Fibroblast of skin of left quadriceps (primary cell): ENCODE measurements around the gene P4HTM.
"Not testable (repeated sequence)": the region's sequence is repeated elsewhere in the genome, so short reads cannot be mapped to it uniquely, and the experiment has no call there.

Experiments used
- DNase-seq, 2 experiments: peaks; one replicate each; pipeline ENCODE4 v3.0.0-alpha.2; 2013; ENCODE audit warnings: low read depth in 2 of 2

P4HTM gene

DNA sequence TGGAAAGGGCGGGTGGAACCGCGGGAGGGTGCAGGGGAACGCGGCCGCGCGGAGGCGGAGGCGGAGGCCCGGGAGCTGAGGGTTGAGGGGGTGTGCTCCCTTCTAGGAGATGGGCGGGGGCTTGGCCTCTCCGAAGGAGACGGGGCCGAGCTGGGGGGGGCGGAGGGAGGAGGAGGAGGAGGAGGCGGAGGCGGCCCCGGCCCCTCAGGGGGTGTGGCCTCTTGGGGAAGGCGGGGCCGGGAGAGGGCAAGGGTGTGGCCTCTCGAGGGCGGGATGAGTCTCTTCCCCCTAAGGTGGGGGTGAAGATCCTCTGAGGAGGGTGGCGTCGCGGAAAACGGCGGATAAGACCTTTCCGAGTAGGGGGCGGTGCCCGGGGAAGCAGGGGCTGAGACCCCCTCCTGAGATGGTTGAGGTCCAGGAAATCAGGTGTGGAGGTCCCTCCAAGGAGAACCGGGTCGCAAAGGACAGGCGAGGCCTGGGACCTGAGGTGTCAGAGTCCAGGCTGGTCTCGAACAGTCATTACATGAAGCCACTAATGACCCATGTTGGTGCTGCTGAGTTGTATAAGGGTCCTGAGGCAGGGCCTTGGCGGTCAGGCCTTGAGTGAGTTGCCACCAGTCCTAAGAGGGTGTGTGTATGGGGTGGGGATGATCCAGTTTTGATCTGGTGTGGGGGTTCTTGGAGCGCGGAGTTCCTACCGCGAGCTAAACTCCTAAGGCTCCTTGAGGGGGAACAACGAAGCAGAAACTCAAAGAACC lies 17.9 kb downstream of the P4HTM start:
- DNase-seq, result peak; percentile 81 to 82

GRCh38 chr3:49008627-49009026 lies 18.6 kb downstream of the P4HTM start:
- DNase-seq, result not testable (repeated sequence)

DNA sequence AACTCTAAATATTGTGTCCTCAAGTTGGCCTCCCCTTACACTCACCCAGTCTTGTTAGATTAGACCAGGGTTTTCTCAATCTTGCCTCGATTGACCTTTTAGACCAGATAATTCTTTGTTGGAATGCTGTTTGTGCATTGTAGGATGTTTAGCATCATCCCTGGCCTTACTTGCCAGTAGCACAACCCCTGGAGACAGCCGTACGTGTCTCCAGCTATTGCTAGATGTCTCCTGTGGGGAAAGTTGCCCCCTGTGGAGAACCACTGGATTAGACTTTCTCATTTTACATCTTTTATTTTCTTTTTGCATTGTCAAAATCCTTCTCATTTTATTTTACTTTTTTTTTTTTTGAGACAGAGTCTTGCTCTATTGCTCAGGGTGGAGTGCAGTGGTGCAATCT lies 19.4 kb downstream of the P4HTM start:
- no peak for DNase-seq

GRCh38 chr3:49012441-49013017 lies 22.5 kb downstream of the P4HTM start:
- no peak for DNase-seq

GRCh38 chr3:49013113-49013737 lies 23.2 kb downstream of the P4HTM start:
- DNase-seq, result no peak

- no peak for DNase-seq
Observed at GRCh38 chr3:49013738-49014660, 24.0 kb downstream of the P4HTM start.

DNA sequence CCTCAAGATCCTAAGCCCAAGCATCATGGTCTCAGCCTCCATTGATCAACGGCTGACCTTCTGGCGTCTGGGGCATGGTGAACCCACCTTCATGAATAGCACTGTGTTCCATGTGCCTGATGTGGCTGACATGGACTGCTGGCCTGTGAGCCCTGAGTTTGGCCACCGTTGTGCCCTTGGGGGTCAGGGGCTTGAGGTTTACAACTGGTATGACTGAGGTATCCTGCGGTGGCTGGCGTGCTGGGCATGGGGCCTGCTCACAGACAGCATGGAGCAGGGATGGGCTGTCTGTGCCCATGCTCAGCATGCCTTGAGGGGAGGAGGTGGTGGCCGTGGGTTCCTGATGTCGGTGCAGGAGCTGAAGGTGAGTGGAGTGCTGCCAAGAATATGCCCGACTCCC lies 25.0 kb downstream of the P4HTM start:
- no peak for DNase-seq

- no peak for DNase-seq
Observed at GRCh38 chr3:49015765-49016164, 25.7 kb downstream of the P4HTM start.

DNA sequence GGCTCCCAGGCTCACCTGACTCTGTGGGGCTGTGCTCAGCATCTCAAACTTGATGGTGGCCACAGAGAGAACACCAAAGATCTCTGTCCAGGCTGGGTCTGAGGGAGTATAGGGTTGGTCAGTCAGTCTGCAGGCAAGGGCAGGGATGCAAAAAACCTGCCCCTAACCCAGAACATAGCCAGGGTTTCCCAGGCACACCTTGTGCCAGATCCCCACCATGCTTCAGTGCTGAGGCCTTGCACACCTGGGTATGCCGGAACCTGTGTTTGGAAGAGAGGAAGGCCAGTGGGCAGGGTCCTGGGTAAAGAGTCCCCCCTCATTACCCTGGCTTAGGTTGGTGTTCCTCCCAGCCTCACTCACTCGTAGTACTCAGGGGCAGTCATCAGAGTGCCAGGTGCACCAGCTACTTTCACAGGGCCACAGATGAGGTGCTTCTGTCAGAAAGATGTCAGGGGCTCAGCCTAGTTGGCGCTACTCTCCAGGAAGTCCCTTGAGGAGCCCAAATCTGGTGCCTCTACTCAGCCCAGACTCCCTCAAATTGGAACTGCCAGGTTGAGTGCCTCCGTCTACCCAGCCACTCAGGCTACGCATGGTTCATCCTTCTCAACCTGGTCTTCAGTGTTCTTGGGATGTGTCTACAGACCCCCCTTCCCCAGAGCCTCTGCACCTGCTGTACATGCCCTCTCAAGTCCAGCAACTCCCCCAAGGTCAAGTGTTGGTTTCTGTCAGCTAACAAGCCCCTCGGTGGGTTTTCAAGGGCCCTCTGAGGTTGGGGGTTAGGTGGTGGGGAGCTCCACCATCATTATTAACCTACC lies 26.6 kb downstream of the P4HTM start:
- DNase-seq, result no peak

GRCh38 chr3:49017229-49017970 lies 27.4 kb downstream of the P4HTM start:
- no peak for DNase-seq

DNA sequence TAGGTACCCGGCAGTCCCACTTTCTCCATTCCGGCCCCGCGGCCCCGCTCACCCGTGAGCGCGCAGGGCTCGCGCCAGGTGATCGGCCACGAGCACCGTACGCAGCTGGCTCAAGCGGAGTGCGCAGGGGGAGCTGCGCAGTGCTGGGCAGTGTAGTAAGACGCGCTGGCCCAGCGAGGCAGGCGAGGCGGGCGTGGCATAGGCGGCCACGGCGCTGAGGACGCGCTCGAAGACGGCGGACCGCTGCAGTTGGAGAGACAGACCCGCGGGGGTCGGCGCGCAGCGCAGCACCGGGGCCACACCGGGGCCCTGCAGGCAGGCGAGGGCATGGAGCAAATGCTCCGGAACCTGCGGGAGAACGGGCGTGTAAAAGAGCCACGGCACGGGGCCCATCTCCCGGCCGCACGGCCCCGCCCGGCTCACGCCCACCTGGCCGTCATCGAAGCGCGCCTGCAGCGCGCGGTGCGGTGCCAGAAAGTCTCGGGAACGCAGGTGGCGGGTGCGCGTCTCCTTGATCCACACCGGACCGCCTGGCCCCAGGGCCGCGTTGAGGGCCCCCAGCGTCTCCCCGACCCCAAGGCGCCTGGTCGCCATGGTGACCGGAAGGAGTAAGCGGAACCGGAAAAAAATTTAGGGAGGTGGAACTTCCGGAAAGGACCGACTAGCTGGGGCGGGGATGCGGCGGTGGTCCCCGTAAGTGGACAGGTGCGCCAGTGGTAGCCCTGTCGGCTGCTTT lies 28.1 kb downstream of the P4HTM start, which contains the start of gene DALRD3:
Gene DALRD3 (minus strand): TSS at position 610 of the 736 bp plus-strand sequence. CDS start 16 bp downstream, at position 594.
- no peak for DNase-seq

DNA sequence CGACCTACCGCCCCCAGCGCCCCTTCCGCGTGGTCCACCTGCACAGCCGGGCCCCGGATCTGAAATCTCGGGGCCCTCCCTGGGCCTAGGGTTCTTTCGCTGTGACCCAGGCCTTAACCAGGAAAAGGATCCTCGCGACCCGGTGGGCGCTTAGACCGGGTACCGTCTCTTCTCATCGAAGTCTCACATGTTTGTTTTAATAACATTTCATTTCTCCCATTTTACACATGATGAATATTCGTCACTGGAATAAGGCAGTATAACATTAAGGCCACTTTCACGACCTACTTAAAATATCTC lies 28.6 kb downstream of the P4HTM start:
- no peak for DNase-seq

- no peak for DNase-seq
Observed at GRCh38 chr3:49019941-49020329, 29.9 kb downstream of the P4HTM start.

DNA sequence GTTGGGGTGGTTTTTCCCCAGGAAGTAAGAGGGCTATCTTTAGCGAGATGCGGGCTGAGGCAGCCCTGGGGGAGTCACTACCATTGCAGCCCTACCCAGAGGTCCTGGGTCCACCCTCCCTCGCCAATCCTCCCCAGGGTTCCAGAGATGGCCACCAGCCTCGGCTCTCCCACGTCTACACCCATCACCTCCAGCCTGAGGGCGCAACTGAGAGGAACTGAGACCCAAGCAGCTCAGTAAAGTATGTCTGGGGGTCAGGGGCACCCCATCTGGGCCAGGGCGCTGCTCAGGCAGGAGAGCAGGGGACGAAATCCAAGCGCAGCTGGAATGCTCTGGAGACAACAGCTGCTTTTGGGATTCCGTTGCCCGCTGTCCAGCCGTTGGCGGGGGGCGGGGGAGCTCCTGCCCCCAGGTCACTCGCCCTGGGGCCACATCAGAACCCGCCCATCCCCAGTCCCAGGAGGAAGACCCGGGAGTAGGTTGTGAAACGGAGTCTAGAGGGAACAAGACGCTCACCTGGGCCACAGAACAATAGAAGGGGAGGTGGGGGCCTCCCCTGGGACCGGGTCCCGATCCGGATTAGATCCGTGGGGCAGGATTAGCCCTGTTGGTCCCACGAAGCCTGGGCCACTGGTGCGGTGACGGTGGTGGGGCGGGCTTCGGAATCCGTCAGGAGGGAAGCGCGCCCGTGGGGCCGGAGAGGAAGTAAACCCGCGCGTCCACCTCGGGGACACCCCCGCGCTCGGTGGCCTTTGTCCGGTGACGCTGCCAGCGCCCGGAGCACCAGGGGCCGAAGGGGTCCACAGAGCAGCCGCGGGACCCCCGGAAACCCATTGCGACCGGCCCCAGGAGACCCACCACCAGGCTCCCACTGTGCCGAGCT lies 30.5 kb downstream of the P4HTM start:
- no peak for DNase-seq

GRCh38 chr3:49021213-49021812 lies 31.3 kb downstream of the P4HTM start:
- DNase-seq, result peak; percentile 94 to 95

DNA sequence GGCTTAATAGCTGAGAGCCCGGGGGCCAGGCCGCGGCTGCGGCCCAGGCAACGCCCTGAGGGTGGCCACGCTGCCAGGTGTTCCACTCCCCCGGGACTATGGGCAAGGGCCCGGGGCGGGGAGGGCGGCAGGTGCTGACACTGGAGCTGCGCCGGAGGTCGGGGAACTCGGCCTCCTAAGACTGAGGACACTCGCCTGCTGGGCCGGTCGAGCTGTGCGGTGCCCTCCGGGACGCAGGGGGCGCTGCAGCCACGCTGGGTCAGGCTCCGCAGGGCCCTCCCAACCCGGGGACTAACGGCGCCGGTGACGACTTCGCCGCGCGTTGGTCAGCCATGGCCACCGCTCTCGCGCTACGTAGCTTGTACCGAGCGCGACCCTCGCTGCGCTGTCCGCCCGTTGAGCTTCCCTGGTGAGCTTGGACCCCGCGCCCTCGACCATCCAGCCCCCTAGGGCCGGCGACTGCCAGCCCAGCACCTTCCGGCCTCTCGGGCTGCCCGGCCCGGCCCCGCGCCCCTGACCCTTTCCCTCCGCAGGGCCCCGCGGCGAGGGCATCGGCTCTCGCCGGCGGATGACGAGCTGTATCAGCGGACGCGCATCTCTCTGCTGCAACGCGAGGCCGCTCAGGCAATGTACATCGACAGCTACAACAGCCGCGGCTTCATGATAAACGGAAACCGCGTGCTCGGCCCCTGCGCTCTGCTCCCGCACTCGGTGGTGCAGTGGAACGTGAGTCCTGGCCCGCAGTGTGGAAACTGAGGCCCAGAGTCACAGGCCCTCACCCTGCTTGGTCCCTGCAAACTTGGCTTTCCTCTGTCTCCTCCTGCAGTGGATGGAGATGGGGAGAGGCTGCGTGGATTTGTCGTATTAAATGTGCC lies 32.0 kb downstream of the P4HTM start, which contains the start of gene NDUFAF3:
Gene NDUFAF3 (plus strand): TSS at position 309 of the 875 bp plus-strand sequence. CDS start 24 bp downstream, at position 333.
- DNase-seq, result peak; percentile 69 to 76

DNA sequence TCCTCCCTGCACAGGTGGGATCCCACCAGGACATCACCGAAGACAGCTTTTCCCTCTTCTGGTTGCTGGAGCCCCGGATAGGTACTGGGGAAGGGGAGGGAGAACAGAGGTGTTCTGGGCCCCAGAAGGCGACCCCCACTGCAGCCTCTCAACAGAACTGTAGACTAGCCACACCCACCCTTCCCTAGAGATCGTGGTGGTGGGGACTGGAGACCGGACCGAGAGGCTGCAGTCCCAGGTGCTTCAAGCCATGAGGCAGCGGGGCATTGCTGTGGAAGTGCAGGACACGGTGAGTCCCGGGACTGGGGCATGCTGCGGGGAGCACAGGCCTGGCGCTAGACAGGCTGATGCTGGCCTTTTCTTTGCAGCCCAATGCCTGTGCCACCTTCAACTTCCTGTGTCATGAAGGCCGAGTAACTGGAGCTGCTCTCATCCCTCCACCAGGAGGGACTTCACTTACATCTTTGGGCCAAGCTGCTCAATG lies 32.7 kb downstream of the P4HTM start:
- no peak for DNase-seq
